ENCODE results near the gene CDC14B. TPM values are rescaled to one million over a fixed set of nuclear protein-coding genes. Genes with fewer than 3 reads are reported as not detected.
"Not testable (repeated sequence)": the region's sequence is repeated elsewhere in the genome, so short reads cannot be mapped to it uniquely, and the experiment has no call there.

The CDC14B gene
- total and polyA plus RNA-seq, 3 donors from 2014 or later: 33.1 to 44.0 (median 33.7) TPM

DNA sequence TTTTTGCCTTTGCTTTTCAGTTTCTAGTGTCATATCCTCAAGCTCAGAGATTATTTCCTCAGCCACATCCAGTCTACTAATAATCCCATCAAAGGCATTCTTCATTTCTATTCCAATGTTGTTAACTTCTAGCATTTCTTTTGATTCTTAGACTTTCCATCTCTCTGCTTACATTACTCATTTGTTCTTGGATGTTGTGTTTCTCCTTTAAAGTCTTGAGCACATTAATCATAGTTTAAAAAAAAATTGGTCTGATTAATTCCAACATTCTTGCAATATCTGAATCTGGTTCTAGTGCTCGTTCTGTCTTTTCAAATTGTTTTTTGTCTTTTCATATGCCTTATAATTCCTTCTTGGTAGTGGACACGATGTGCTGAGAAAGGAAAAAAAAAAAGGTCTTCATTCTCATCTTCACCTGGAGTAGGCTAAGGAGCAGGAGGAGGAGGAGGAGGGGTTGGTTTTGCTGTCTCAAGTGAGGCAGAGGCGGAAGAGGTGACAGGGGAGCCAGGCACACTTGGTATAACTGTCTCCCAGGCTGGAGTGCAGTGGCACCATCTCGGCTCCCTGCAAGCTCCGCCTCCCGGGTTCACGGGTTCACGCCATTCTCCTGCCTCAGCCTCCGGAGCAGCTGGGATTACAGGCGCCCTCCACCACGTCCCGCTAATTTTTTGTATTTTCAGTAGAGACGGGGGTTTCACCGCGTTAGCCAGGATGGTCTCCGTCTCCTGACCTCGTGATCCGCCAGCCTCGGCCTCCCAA is 19.1 kb upstream of the CDC14B start:
- WGBS, 2 donors: 54 to 57% methylated on average over 19 of the region's 19 CpGs
- DNase-seq: no peak
- Histone ChIP-seq H3K27ac (no peak overlapping the region), H3K4me1 (no peaks in the 10 kb centered on the region), H3K4me3 (no peak overlapping the region), H3K36me3 (ENCODE audit: low read depth, missing control alignments) (no peaks in the 10 kb centered on the region), H3K27me3 (no peaks in the 10 kb centered on the region), H3K9me3 (no peaks in the 10 kb centered on the region)
- no peak for TF ChIP-seq POLR2A (IDR thresholded peaks at IDR 0.05)
- TF ChIP-seq, protein P1, sequence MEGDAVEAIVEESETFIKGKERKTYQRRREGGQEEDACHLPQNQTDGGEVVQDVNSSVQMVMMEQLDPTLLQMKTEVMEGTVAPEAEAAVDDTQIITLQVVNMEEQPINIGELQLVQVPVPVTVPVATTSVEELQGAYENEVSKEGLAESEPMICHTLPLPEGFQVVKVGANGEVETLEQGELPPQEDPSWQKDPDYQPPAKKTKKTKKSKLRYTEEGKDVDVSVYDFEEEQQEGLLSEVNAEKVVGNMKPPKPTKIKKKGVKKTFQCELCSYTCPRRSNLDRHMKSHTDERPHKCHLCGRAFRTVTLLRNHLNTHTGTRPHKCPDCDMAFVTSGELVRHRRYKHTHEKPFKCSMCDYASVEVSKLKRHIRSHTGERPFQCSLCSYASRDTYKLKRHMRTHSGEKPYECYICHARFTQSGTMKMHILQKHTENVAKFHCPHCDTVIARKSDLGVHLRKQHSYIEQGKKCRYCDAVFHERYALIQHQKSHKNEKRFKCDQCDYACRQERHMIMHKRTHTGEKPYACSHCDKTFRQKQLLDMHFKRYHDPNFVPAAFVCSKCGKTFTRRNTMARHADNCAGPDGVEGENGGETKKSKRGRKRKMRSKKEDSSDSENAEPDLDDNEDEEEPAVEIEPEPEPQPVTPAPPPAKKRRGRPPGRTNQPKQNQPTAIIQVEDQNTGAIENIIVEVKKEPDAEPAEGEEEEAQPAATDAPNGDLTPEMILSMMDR (IDR thresholded peaks at IDR 0.05): no peak
- intact Hi-C loops (cut with DNase I; ENCODE audit: low total_unique reads): no loop called here

DNA sequence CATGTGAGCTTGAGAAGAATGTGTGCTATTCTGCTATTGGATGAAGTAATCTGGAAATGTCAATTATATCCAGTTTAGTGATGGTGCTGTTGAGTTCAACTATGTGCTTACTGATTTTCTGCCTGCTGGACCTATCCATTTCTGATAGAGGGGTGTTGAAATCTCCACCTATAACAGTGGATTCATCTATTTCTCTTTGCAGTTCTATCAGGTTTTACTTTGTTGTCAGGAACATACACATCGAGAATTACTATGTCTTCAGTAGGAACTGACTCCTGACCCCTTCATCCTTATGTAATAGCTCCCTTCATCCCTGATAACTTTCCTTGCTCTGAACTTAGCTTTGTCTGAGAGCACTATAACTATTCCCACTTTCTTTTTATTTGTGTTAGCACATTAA is 16.7 kb upstream of the CDC14B start:
- H3K4me1 ChIP-seq: no peaks in the 10 kb centered on the region
- 74 to 78% methylated on average over 1 of the region's 1 CpG for WGBS, 2 donors
- TF ChIP-seq, protein P1 (IDR thresholded peaks at IDR 0.05): no peak
- no peak for TF ChIP-seq POLR2A (IDR thresholded peaks at IDR 0.05)

DNA sequence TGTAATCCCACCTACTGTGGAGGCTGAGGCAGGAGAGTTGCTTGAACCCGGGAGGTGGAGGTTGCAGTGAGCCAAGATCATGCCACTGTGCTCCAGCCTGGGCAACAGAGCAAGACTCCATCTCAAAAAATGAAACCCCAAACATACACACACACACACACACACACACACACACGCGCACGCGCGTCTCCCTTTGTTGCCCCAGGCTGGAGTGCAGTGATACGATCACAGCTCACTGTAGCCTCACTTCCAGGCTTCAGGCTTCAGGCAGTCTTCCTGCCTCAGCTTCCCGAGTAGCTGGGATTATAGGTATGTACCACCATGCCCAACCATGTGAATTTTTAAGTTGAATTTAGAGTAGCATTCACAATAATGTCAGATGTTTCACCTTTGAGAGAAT is 13.9 kb upstream of the CDC14B start:
- H3K27ac ChIP-seq; H3K27me3 ChIP-seq; intact Hi-C loops (cut with DNase I; ENCODE audit: low total_unique reads); H3K4me3 ChIP-seq; H3K36me3 ChIP-seq (ENCODE audit: low read depth, missing control alignments); H3K4me1 ChIP-seq; DNase-seq; H3K9me3 ChIP-seq: not testable (repeated sequence)
- WGBS, 2 donors: 85 to 91% methylated on average over 8 of the region's 8 CpGs

More for the DNA sequence above, 16.7 kb upstream of the CDC14B start:
- intact Hi-C loops (cut with DNase I; ENCODE audit: low total_unique reads): no loop called here
- H3K36me3 ChIP-seq (ENCODE audit: low read depth, missing control alignments): no peaks in the 10 kb centered on the region
- no peak overlapping the region for H3K27ac ChIP-seq
- H3K27me3 ChIP-seq: no peaks in the 10 kb centered on the region
- no peak overlapping the region for H3K4me3 ChIP-seq
- DNase-seq: no peak
- H3K9me3 ChIP-seq: no peaks in the 10 kb centered on the region

DNA sequence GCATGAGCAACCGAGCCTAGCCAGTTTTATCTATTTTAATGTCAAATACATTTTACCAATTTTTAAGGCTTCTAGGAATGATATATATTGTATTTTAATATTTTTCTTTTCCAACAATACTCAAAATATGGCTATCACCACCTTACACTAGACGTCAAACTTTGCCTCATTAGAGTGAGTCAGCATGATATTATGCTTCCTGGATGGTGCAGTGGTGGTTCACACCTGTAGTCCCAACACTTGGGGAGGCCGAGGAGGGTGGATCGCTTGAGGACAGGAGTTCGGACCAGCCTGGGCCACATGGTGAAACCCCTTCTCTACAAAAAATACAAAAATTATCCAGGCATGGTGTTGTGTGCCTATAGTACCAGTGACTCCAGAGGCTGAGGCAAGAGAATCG is 7.3 kb upstream of the CDC14B start:
- Histone ChIP-seq H3K4me3 (no peak overlapping the region), H3K27ac (no peak overlapping the region), H3K4me1 (no peaks in the 10 kb centered on the region), H3K36me3 (ENCODE audit: low read depth, missing control alignments) (no peaks in the 10 kb centered on the region), H3K9me3 (no peaks in the 10 kb centered on the region), H3K27me3 (no peaks in the 10 kb centered on the region)
- TF ChIP-seq, protein P1 (IDR thresholded peaks at IDR 0.05): no peak
- TF ChIP-seq POLR2A (IDR thresholded peaks at IDR 0.05): no peak
- WGBS, 2 donors: 90 to 93% methylated on average over 6 of the region's 6 CpGs
- intact Hi-C loops (cut with DNase I; ENCODE audit: low total_unique reads): no loop called here
- DNase-seq: no peak

DNA sequence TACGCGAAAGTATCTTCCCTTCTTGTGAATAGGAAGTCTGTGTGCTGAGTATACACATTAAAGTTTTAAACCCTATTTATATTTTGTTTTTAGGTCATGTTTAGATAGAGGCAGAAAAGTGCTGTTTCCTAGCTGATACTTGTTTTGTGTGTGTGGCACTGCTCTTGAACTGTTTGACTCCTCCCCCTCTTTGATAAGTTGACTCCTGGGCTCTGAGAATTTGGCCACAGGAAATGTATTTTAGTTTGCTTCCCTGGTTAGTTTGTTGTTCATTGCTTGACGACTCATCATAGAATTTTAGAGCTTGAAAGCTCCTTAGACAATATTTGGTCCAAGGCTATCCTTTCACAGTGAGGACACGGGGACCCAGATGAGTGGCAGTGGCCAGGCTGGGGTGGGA is 2.0 kb upstream of the CDC14B start:
- WGBS, 2 donors: 49 to 59% methylated on average over 4 of the region's 4 CpGs
- Histone ChIP-seq H3K4me1 (no peaks in the 10 kb centered on the region), H3K27ac (no peak overlapping the region), H3K4me3 (no peak overlapping the region), H3K36me3 (ENCODE audit: low read depth, missing control alignments) (no peaks in the 10 kb centered on the region), H3K9me3 (no peaks in the 10 kb centered on the region), H3K27me3 (no peaks in the 10 kb centered on the region)
- intact Hi-C loops (cut with DNase I; ENCODE audit: low total_unique reads): no loop called here
- TF ChIP-seq, protein P1 (IDR thresholded peaks at IDR 0.05): no peak
- TF ChIP-seq POLR2A (IDR thresholded peaks at IDR 0.05): no peak
- no peak for DNase-seq
